HG02870 (cell line): ENCODE results near the gene TMEM30A.
A peak's percentile ranks its signal among the peaks of the same experiment; 100 is the strongest.

Source experiments
- ATAC-seq: cut with Tn5 transposase; IDR thresholded peaks from one replicate; pipeline ENCODE4 v1.9.1; 2021; ENCODE audit warnings: mild to moderate bottlenecking, moderate library complexity; ENCODE audit not compliant: unreplicated experiment

TMEM30A gene

GRCh38 chr6:75220357-75220756, 64.2 kb downstream of the TMEM30A start:
- no peak for ATAC-seq

GRCh38 chr6:75219263-75219662, 65.3 kb downstream of the TMEM30A start:
- no peak for ATAC-seq

- ATAC-seq = no peak
Measured at GRCh38 chr6:75217193-75217592, 67.4 kb downstream of the TMEM30A start.

GRCh38 chr6:75215291-75215690, 69.3 kb downstream of the TMEM30A start:
- ATAC-seq = no peak

GRCh38 chr6:75213732-75214131, 70.9 kb downstream of the TMEM30A start:
- peak; percentile 43 for ATAC-seq

- no peak for ATAC-seq
Measured at GRCh38 chr6:75213112-75213511, 71.5 kb downstream of the TMEM30A start.

- ATAC-seq = no peak
Measured at GRCh38 chr6:75211920-75212590, 72.5 kb downstream of the TMEM30A start.

- no peak for ATAC-seq
Measured at GRCh38 chr6:75210885-75211739, 73.5 kb downstream of the TMEM30A start.

- ATAC-seq = no peak
Measured at GRCh38 chr6:75209184-75209723, 75.3 kb downstream of the TMEM30A start.

- ATAC-seq = peak; percentile 71
Measured at GRCh38 chr6:75208298-75209183, 76.1 kb downstream of the TMEM30A start.

GRCh38 chr6:75206576-75207342, 77.8 kb downstream of the TMEM30A start:
- ATAC-seq = no peak

- ATAC-seq = no peak
Measured at GRCh38 chr6:75205776-75206575, 78.6 kb downstream of the TMEM30A start, which contains the start of gene COL12A1. TSS of gene COL12A1 (minus strand) at chr6:75206053. CDS start at chr6:75202792, 3,261 bp downstream.

GRCh38 chr6:75204959-75205775, 79.4 kb downstream of the TMEM30A start:
- ATAC-seq = no peak

GRCh38 chr6:75204217-75204958, 80.2 kb downstream of the TMEM30A start:
- ATAC-seq = no peak

- ATAC-seq = no peak
Measured at GRCh38 chr6:75203721-75204120, 80.9 kb downstream of the TMEM30A start.
